A673 (cell line): ENCODE results near the gene ADPRS.

Source experiments
- CTCF ChIP-seq: fragments of 300-800, 200-600 bp; sonication (generic); conservative IDR thresholded peaks from 2 replicates; pipeline ENCODE4 v1.5.1; 2017; ENCODE audit warnings: low read depth, mild to moderate bottlenecking, antibody characterized with exemption, low read length, moderate library complexity, mixed read lengths
- EZH2 ChIP-seq: fragments of 200-600 bp; sonication (generic); IDR thresholded peaks from 2 replicates; pipeline ENCODE4 v1.6.1; 2017; ENCODE audit warnings: borderline replicate concordance, low read depth, mild to moderate bottlenecking, mixed read lengths, antibody characterized with exemption, low read length; ENCODE audit not compliant: poor library complexity, severe bottlenecking

GRCh38 chr1:36126005-36126716 lies 37.5 kb downstream of the ADPRS start:
- TF ChIP-seq CTCF: no peak
- no peak for TF ChIP-seq EZH2
